ENCODE data around the gene DNAJB6. TPM values are rescaled to one million over a fixed set of nuclear protein-coding genes. Genes with fewer than 3 reads are reported as not detected.

DNAJB6 gene
- total RNA-seq, 2 donors from 2014 or later: 68.3 to 199 TPM

- 76% methylated on average over 13 of the region's 13 CpGs for WGBS
- TF ChIP-seq POLR2A (IDR thresholded peaks at IDR 0.05) (no peak), POLR2AphosphoS5 (IDR thresholded peaks at IDR 0.05) (no peak)
- TF ChIP-seq, protein P1, sequence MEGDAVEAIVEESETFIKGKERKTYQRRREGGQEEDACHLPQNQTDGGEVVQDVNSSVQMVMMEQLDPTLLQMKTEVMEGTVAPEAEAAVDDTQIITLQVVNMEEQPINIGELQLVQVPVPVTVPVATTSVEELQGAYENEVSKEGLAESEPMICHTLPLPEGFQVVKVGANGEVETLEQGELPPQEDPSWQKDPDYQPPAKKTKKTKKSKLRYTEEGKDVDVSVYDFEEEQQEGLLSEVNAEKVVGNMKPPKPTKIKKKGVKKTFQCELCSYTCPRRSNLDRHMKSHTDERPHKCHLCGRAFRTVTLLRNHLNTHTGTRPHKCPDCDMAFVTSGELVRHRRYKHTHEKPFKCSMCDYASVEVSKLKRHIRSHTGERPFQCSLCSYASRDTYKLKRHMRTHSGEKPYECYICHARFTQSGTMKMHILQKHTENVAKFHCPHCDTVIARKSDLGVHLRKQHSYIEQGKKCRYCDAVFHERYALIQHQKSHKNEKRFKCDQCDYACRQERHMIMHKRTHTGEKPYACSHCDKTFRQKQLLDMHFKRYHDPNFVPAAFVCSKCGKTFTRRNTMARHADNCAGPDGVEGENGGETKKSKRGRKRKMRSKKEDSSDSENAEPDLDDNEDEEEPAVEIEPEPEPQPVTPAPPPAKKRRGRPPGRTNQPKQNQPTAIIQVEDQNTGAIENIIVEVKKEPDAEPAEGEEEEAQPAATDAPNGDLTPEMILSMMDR (IDR thresholded peaks at IDR 0.05): no peak
- DNase-seq (ENCODE audit: low spot score): no peak
- no peak overlapping the region for H3K4me3 ChIP-seq
- no peaks in the 10 kb centered on the region for H3K36me3 ChIP-seq
- intact Hi-C loops (cut with DNase I): no loop called here
- no peak overlapping the region for H3K27ac ChIP-seq
- no peaks in the 10 kb centered on the region for H3K4me1 ChIP-seq (replicated peaks)
- no peaks in the 10 kb centered on the region for H3K9me3 ChIP-seq
- H3K27me3 ChIP-seq (replicated peaks; ENCODE audit: insufficient read depth): no peaks in the 10 kb centered on the region
Observed at GRCh38 chr7:157293413-157293788, 43.4 kb upstream of the DNAJB6 start.

DNA sequence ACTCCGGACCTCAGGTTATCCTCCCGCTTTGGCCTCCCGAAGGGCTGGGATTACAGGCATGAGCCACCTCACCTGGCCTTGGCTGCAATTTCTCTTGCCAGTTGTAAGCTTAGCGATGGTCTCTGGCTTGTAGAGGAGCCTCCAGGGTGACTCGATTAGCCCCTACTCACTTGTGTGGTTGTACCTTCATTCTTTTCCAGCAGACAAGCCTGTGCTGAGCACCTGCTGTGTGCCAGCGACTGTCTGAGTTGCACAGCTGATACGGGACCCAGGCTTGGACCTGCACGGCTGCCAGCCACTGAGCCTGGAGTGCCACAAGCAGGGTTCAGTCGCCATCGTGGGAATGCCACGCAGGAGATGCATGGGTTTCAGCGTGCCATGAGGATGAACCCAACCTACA, 42.0 kb upstream of the DNAJB6 start:
- no peak for TF ChIP-seq POLR2AphosphoS5 (IDR thresholded peaks at IDR 0.05)
- TF ChIP-seq, protein P1 (IDR thresholded peaks at IDR 0.05): no peak
- no peak for TF ChIP-seq POLR2A (IDR thresholded peaks at IDR 0.05)
- Histone ChIP-seq H3K27ac (no peak overlapping the region), H3K27me3 (replicated peaks; ENCODE audit: insufficient read depth) (no peaks in the 10 kb centered on the region), H3K9me3 (no peaks in the 10 kb centered on the region), H3K36me3 (no peaks in the 10 kb centered on the region), H3K4me1 (replicated peaks) (no peaks in the 10 kb centered on the region), H3K4me3 (no peak overlapping the region)
- no peak for DNase-seq (ENCODE audit: low spot score)
- 94% methylated on average over 12 of the region's 12 CpGs for WGBS
- intact Hi-C loops (cut with DNase I): no loop called here

DNA sequence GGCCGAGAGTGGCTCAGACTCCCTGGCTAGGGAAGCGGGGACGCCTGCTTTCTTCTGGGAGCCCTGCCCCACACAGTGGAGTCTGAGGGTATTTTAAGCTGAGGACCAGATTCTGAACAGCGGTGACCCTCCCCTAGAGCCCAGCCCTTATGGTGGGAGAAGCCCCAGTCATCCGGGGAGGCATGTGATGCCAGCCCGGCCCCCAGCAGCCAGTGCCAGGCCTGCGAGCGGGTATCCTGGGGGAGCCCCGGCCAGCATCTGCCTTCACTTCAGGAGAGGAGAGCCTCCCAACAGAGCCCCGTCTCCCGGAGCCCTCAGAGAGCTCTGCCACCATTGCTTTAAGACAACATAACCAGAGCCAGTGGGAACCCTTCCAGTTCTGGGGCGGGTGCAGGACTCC, 41.5 kb upstream of the DNAJB6 start:
- WGBS: 90% methylated on average over 12 of the region's 12 CpGs
- no peaks in the 10 kb centered on the region for H3K27me3 ChIP-seq (replicated peaks; ENCODE audit: insufficient read depth)

DNA sequence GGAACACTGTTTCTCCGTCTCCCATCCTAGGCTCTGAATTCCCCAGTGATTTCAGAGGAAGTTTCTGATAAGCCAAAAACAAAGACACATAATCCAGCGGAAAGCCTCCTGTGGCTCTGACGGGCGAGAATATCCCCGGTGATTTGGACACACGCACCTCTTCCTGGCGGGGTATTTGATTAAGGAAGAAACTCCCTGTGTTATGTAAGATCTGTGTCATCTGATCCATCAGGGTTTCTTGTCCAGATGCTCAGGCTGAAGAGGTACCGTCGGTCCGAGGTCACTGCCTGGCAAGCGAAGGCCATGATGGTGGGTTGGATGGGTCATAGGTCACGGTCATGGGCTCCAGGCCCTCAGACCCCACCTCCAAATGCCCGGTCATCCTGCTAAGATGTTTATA, 39.6 kb upstream of the DNAJB6 start:
- H3K4me1 ChIP-seq (replicated peaks): no peaks in the 10 kb centered on the region
- intact Hi-C loops (cut with DNase I): no loop called here
- no peaks in the 10 kb centered on the region for H3K27me3 ChIP-seq (replicated peaks; ENCODE audit: insufficient read depth)
- H3K9me3 ChIP-seq: no peaks in the 10 kb centered on the region
- TF ChIP-seq POLR2AphosphoS5 (IDR thresholded peaks at IDR 0.05) (no peak), POLR2A (IDR thresholded peaks at IDR 0.05) (no peak)
- TF ChIP-seq, protein P1 (IDR thresholded peaks at IDR 0.05): no peak
- DNase-seq (ENCODE audit: low spot score): no peak
- 87% methylated on average over 13 of the region's 13 CpGs for WGBS
- no peak overlapping the region for H3K27ac ChIP-seq
- no peak overlapping the region for H3K4me3 ChIP-seq
- no peaks in the 10 kb centered on the region for H3K36me3 ChIP-seq

More for the DNA sequence above, 41.5 kb upstream of the DNAJB6 start:
- Histone ChIP-seq H3K4me3 (no peak overlapping the region), H3K27ac (no peak overlapping the region), H3K9me3 (no peaks in the 10 kb centered on the region), H3K36me3 (no peaks in the 10 kb centered on the region), H3K4me1 (replicated peaks) (no peaks in the 10 kb centered on the region)
- intact Hi-C loops (cut with DNase I): no loop called here
- DNase-seq (ENCODE audit: low spot score): no peak
- TF ChIP-seq POLR2AphosphoS5 (IDR thresholded peaks at IDR 0.05): no peak
- no peak for TF ChIP-seq POLR2A (IDR thresholded peaks at IDR 0.05)
- TF ChIP-seq, protein P1 (IDR thresholded peaks at IDR 0.05): no peak

DNA sequence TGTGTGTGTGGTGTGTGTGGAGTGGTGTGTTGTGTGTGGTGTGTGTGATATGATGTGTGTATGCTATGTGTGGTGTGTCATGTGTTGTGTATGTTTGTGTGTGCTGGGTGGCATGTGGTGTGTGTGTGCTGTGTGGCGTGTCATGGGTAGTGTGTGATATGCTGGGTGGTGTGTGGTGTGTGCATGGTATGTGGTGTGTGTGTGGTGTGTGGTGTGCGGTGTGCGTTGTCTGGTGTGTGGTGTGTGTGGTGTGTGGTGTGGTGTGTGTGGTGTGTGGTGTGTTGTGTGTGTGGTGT, 37.5 kb upstream of the DNAJB6 start:
- Histone ChIP-seq H3K27ac (no peak overlapping the region), H3K36me3 (no peaks in the 10 kb centered on the region), H3K9me3 (no peaks in the 10 kb centered on the region), H3K4me3 (no peak overlapping the region), H3K27me3 (replicated peaks; ENCODE audit: insufficient read depth) (no peaks in the 10 kb centered on the region), H3K4me1 (replicated peaks) (no peaks in the 10 kb centered on the region)
- no peak for DNase-seq (ENCODE audit: low spot score)
- TF ChIP-seq POLR2A (IDR thresholded peaks at IDR 0.05): no peak
- TF ChIP-seq, protein P1 (IDR thresholded peaks at IDR 0.05): no peak
- no peak for TF ChIP-seq POLR2AphosphoS5 (IDR thresholded peaks at IDR 0.05)
- intact Hi-C loops (cut with DNase I): no loop called here
- 98% methylated on average over 3 of the region's 3 CpGs for WGBS
